GM06990 (cell line): ENCODE measurements around the gene PER3.

Experiments used
- DNase-seq: peaks from one replicate; pipeline ENCODE4 v3.0.0-alpha.2; 2011; ENCODE audit not compliant: insufficient read length; ENCODE audit errors: extremely low read depth
- H3K27me3 ChIP-seq: replicated peaks from 2 replicates; pipeline ENCODE4 v1.6.0; 2011; ENCODE audit warnings: low read length; ENCODE audit not compliant: control insufficient read depth, insufficient read depth
- H3K36me3 ChIP-seq: 2 replicates; pipeline ENCODE4 v1.5.1; 2011; ENCODE audit warnings: low read length; ENCODE audit not compliant: control insufficient read depth, insufficient read depth
- H3K4me3 ChIP-seq: replicated peaks from 2 replicates; pipeline ENCODE4 v1.5.1; 2011; ENCODE audit warnings: low read depth, mild to moderate bottlenecking, control low read depth, low read length
- TF ChIP-seq, protein P1 (sequence below): IDR thresholded peaks from 2 replicates; pipeline ENCODE4 v1.5.1; 2011; ENCODE audit warnings: low read length, control low read depth, mild to moderate bottlenecking, inconsistent platforms; ENCODE audit not compliant: insufficient read depth, poor library complexity, severe bottlenecking

The PER3 gene

DNA sequence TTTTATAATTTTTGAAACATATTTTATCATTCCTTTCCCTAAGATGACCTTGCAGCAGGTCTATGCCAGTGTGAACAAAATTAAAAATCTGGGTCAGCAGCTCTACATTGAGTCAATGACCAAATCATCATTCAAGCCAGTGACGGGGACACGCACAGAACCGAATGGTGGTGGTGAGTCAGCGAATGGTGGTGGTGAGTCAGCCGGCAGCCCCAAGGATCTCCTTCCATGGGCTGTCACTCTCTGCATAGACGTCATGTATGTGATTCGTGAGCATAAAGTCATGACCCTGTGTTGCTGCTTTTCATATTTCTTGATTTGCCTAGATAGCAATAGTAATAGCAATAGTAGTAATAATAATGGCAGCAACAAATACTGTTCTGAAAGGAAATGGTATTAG is 26.3 kb downstream of the PER3 start:
- no peaks in the 10 kb centered on the region for H3K36me3 ChIP-seq
- H3K4me3 ChIP-seq: no peak overlapping the region
- H3K27me3 ChIP-seq: no peaks in the 10 kb centered on the region
- TF ChIP-seq, protein P1, sequence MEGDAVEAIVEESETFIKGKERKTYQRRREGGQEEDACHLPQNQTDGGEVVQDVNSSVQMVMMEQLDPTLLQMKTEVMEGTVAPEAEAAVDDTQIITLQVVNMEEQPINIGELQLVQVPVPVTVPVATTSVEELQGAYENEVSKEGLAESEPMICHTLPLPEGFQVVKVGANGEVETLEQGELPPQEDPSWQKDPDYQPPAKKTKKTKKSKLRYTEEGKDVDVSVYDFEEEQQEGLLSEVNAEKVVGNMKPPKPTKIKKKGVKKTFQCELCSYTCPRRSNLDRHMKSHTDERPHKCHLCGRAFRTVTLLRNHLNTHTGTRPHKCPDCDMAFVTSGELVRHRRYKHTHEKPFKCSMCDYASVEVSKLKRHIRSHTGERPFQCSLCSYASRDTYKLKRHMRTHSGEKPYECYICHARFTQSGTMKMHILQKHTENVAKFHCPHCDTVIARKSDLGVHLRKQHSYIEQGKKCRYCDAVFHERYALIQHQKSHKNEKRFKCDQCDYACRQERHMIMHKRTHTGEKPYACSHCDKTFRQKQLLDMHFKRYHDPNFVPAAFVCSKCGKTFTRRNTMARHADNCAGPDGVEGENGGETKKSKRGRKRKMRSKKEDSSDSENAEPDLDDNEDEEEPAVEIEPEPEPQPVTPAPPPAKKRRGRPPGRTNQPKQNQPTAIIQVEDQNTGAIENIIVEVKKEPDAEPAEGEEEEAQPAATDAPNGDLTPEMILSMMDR: no peak
- DNase-seq: no peak

DNA sequence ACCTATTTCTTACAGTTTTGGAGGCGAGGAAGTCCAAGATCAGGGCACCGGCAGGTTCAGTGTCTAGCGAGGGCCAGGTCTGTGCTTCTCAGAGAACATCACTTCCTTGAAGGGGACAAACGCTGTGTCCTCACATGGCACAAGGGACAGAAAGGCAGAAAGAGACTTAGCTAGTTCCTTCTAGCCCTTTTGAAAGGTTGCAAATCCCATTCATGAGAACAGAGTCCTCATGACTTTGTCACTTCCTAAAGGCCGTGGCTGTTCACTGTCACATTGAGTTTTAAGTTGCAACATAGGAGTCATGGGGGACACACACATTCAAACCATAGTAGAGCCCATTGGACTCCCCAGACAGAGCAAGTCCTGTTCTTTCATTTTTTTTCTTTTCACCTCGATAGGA is 27.4 kb downstream of the PER3 start:
- Histone ChIP-seq H3K4me3 (no peak overlapping the region), H3K27me3 (no peaks in the 10 kb centered on the region), H3K36me3 (no peaks in the 10 kb centered on the region)
- TF ChIP-seq, protein P1: no peak
- no peak for DNase-seq

- Histone ChIP-seq H3K27me3 (no peaks in the 10 kb centered on the region), H3K4me3 (no peak overlapping the region), H3K36me3 (no peaks in the 10 kb centered on the region)
- TF ChIP-seq, protein P1: no peak
- no peak for DNase-seq
Measured at GRCh38 chr1:7813677-7814373, 29.7 kb downstream of the PER3 start.

DNA sequence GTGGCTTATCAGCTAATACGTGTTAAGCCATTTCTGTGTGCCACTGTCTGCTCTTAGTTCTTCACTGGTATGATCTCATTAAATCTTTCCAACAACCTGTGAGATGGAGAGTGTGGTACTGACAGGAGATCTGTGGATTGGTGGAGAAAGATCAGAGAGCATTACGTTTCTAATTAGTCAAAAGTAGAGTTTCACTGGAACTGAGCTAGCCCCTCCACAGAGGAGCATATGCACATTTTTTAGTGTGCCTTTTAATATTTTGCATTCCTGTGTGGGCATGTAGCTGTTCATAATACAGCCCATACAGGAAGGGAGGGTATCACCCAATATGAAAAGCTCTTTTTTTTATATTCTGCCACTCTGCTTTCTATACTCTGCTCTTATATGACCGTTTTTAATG is 37.2 kb downstream of the PER3 start:
- Histone ChIP-seq H3K36me3 (no peaks in the 10 kb centered on the region), H3K27me3 (no peaks in the 10 kb centered on the region), H3K4me3 (no peak overlapping the region)
- DNase-seq: no peak
- TF ChIP-seq, protein P1: no peak

- no peaks in the 10 kb centered on the region for H3K27me3 ChIP-seq
- no peak for DNase-seq
- H3K4me3 ChIP-seq: no peak overlapping the region
Measured at GRCh38 chr1:7824701-7825100, 40.6 kb downstream of the PER3 start.

DNA sequence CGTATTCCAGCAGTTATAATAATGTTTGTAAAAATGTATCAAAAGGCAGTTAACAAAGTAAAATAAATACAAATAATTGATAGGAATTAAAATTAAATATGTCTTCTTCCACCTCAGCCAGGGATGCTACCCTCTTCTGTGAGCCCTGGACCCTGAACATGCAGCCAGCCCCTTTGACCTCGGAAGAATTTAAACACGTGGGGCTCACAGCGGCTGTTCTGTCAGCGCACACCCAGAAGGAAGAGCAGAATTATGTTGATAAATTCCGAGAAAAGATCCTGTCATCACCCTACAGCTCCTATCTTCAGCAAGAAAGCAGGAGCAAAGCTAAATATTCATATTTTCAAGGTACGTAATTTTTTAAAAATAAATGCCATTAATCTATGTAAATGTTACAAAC is 42.3 kb downstream of the PER3 start:
- no peaks in the 10 kb centered on the region for H3K27me3 ChIP-seq
- no peak overlapping the region for H3K4me3 ChIP-seq
- H3K36me3 ChIP-seq: no peaks in the 10 kb centered on the region
- TF ChIP-seq, protein P1: no peak
- no peak for DNase-seq

More at GRCh38 chr1:7824701-7825100, 40.6 kb downstream of the PER3 start:
- no peaks in the 10 kb centered on the region for H3K36me3 ChIP-seq
- TF ChIP-seq, protein P1: no peak
